ENCODE measurements around the gene RIC1.

DNA sequence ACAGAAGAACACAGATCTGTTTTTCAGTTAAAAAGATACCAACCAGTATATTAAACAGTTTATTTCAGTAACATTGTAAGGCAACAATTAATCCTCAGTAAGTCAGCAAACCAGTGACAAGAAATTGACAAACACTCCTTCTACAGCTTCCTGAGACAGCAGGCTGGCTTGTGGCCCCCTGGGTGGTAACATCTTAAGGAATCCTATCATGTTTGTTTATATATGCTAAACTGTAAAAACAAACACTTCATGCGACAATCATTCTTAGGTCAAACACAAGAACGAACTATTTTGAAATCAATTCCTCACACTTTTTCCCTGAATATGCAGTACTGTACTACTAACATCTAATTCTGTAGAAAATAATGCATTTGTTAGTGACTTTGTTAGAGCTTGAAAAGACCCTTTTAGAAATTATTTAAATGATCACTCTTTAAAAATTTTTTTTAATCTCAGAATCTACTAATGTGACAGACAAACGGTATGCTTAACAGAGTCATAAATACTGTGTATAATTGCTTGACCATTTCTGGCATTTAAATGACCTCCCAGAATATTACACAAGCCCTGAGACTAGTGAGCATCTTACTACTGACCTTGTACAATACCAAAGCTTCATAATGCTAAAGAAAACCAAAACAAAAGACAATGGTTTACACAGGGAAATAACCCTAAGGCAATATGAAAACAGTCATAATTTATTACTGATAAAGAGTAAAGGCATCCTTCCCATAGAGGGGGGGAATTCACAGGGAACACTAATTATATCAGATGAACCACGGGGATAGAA, 155.8 kb downstream of the RIC1 start:
- TF ChIP-seq, protein P1, sequence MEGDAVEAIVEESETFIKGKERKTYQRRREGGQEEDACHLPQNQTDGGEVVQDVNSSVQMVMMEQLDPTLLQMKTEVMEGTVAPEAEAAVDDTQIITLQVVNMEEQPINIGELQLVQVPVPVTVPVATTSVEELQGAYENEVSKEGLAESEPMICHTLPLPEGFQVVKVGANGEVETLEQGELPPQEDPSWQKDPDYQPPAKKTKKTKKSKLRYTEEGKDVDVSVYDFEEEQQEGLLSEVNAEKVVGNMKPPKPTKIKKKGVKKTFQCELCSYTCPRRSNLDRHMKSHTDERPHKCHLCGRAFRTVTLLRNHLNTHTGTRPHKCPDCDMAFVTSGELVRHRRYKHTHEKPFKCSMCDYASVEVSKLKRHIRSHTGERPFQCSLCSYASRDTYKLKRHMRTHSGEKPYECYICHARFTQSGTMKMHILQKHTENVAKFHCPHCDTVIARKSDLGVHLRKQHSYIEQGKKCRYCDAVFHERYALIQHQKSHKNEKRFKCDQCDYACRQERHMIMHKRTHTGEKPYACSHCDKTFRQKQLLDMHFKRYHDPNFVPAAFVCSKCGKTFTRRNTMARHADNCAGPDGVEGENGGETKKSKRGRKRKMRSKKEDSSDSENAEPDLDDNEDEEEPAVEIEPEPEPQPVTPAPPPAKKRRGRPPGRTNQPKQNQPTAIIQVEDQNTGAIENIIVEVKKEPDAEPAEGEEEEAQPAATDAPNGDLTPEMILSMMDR (IDR thresholded peaks at IDR 0.05 in 4 of 5, conservative IDR thresholded peaks at IDR 0.05 in 1 of 5): no peak
- TF ChIP-seq POLR2A (IDR thresholded peaks at IDR 0.05): no peak
